RWPE2 (cell line): Measurements from ENCODE around the gene EDN2.
A peak's percentile ranks its signal among the peaks of the same experiment; 100 is the strongest.

Experiments used
- ATAC-seq: fragments of 200-7000 bp; cut with Tn5 transposase; 3 replicates; pipeline ENCODE4 v1.9.1; 2021; ENCODE audit warnings: low read depth
- DNase-seq: peaks from one replicate; pipeline ENCODE4 v3.0.0-alpha.2; 2020; ENCODE audit warnings: low spot score
- H3K27ac ChIP-seq: fragments of 450-650 bp; 2 replicates; pipeline ENCODE4 v1.5.1; 2017; ENCODE audit warnings: mild to moderate bottlenecking; ENCODE audit not compliant: poor library complexity, severe bottlenecking
- H3K27me3 ChIP-seq: fragments of 250-450 bp; sonication (Bioruptor Pico); 2 replicates; pipeline ENCODE4 v1.5.1; 2021; ENCODE audit warnings: mild to moderate bottlenecking, moderate library complexity; ENCODE audit not compliant: insufficient read depth, poor library complexity, severe bottlenecking
- H3K36me3 ChIP-seq: fragments of 250-450 bp; sonication (Bioruptor Pico); 2 replicates; pipeline ENCODE4 v1.5.1; 2020; ENCODE audit warnings: low read depth, mild to moderate bottlenecking, moderate library complexity
- H3K4me1 ChIP-seq: fragments of 250-450 bp; sonication (Bioruptor Pico); 2 replicates; pipeline ENCODE4 v1.5.1; 2021; ENCODE audit warnings: mild to moderate bottlenecking, moderate library complexity; ENCODE audit not compliant: insufficient read depth, poor library complexity, severe bottlenecking
- H3K4me3 ChIP-seq: fragments of 250-450 bp; sonication (Bioruptor Pico); 2 replicates; pipeline ENCODE4 v1.5.1; 2021; ENCODE audit warnings: mild to moderate bottlenecking, moderate library complexity; ENCODE audit not compliant: severe bottlenecking
- H3K9me3 ChIP-seq: fragments of 250-450 bp; sonication (Bioruptor Pico); 2 replicates; pipeline ENCODE4 v1.5.1; 2021; ENCODE audit warnings: mild to moderate bottlenecking, moderate library complexity; ENCODE audit not compliant: severe bottlenecking
- CTCF ChIP-seq: fragments of 450-650 bp; IDR thresholded peaks from one replicate; pipeline ENCODE4 v1.5.1; 2017; ENCODE audit warnings: mild to moderate bottlenecking, moderate library complexity; ENCODE audit not compliant: poor library complexity, severe bottlenecking

EDN2 gene

GRCh38 chr1:41473738-41474362 lies 10.6 kb downstream of the EDN2 start:
- DNase-seq: peak; percentile 30
- H3K36me3 ChIP-seq: no peaks in the 10 kb centered on the region
- peak overlapping the region; percentile 20 for H3K27ac ChIP-seq
- ATAC-seq: no peak
- no peak for TF ChIP-seq CTCF
- no peaks in the 10 kb centered on the region for H3K27me3 ChIP-seq
- H3K9me3 ChIP-seq: no peaks in the 10 kb centered on the region
- H3K4me1 ChIP-seq: peaks cover 10% of the 10 kb centered on the region
- H3K4me3 ChIP-seq: no peak overlapping the region

GRCh38 chr1:41471658-41472057 lies 12.8 kb downstream of the EDN2 start:
- Histone ChIP-seq H3K36me3 (no peaks in the 10 kb centered on the region), H3K4me3 (no peak overlapping the region), H3K27ac (no peak overlapping the region), H3K27me3 (no peaks in the 10 kb centered on the region), H3K9me3 (no peaks in the 10 kb centered on the region), H3K4me1 (peaks cover 10% of the 10 kb centered on the region)
- no peak for TF ChIP-seq CTCF
- DNase-seq (no peak), ATAC-seq (no peak)

GRCh38 chr1:41469706-41470105 lies 14.8 kb downstream of the EDN2 start:
- Histone ChIP-seq H3K4me3 (no peak overlapping the region), H3K27me3 (no peaks in the 10 kb centered on the region), H3K27ac (no peak overlapping the region), H3K4me1 (peaks cover 21% of the 10 kb centered on the region), H3K9me3 (no peaks in the 10 kb centered on the region), H3K36me3 (no peaks in the 10 kb centered on the region)
- no peak for ATAC-seq
- no peak for DNase-seq
- no peak for TF ChIP-seq CTCF

GRCh38 chr1:41468122-41468762 lies 16.2 kb downstream of the EDN2 start:
- no peak for TF ChIP-seq CTCF
- H3K4me3 ChIP-seq: no peak overlapping the region
- no peaks in the 10 kb centered on the region for H3K27me3 ChIP-seq
- DNase-seq: no peak
- peaks cover 12% of the 10 kb centered on the region for H3K4me1 ChIP-seq
- no peak; the same call in 2 of the 3 replicates for ATAC-seq
- H3K9me3 ChIP-seq: no peaks in the 10 kb centered on the region
- no peaks in the 10 kb centered on the region for H3K36me3 ChIP-seq
- no peak overlapping the region for H3K27ac ChIP-seq

GRCh38 chr1:41467673-41468072 lies 16.8 kb downstream of the EDN2 start:
- TF ChIP-seq CTCF: no peak
- DNase-seq: no peak
- 0 out of 3 replicates have a peak, but pooled peaks have one; percentile 20 for ATAC-seq
- no peaks in the 10 kb centered on the region for H3K36me3 ChIP-seq
- peaks cover 12% of the 10 kb centered on the region for H3K4me1 ChIP-seq
- no peak overlapping the region for H3K4me3 ChIP-seq
- H3K27me3 ChIP-seq: no peaks in the 10 kb centered on the region
- no peak overlapping the region for H3K27ac ChIP-seq
- H3K9me3 ChIP-seq: no peaks in the 10 kb centered on the region
